ENCODE measurements around the gene RAB32. TPM values are rescaled to one million over a fixed set of nuclear protein-coding genes. Genes with fewer than 3 reads are reported as not detected.

Gene RAB32
- total and polyA plus RNA-seq, 2 of the 4 experiments (the other 2 are of a cell fraction) = 55.7 to 108 TPM

DNA sequence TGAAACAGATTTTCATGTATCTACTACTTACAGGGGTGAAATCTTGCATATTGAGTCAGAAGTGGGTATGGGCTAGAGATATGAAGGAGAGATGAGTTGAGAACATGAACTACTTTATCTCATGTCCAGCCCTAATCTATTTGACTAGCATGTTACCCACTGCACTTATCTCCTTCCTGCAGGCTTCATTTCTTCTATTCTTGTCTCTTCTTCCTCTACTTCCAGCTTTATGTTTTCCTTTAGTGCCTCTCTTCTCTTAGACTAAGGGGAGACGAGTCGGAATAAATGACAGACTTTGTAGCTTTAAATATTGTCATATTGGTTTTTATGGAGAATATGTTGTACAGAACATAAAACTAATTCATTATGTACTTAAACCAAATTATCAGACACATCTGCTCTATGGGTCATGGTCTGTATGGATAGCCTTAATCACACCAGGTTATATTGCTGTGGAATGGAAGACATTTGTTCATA, 5.3 kb downstream of the RAB32 start:
- Histone ChIP-seq H3K18ac (ENCODE audit: low read depth, low read length) (no peak overlapping the region), H2AK5ac (ENCODE audit: low read depth, low read length) (no peak overlapping the region), H3K36me3 (ENCODE audit: control insufficient read depth, insufficient read depth, low read length) (peaks cover 11% of the 10 kb centered on the region), H3K9me3 (ENCODE audit: control insufficient read depth, insufficient read depth, low read length) (no peaks in the 10 kb centered on the region), H2BK20ac (ENCODE audit: low read depth, low read length) (no peak overlapping the region), H2AK9ac (replicated peaks; ENCODE audit: low read depth, low read length, poor library complexity) (no peak overlapping the region), H3K23ac (ENCODE audit: low read depth, low read length) (no peak overlapping the region), H3K4me1 (ENCODE audit: control insufficient read depth, insufficient read depth, low read length) (peaks cover 12% of the 10 kb centered on the region), H2BK15ac (ENCODE audit: low read depth, low read length) (no peak overlapping the region), H2BK5ac (ENCODE audit: low read depth, low read length, poor library complexity, severe bottlenecking) (no peak overlapping the region), H3K79me1 (ENCODE audit: low read depth in 1 of 2, low read length in 2 of 2) (peaks cover 14 to 41% of the 10 kb centered on the region in 2 experiments), H3K4ac (ENCODE audit: low read depth, low read length) (no peak overlapping the region), H3K9ac (ENCODE audit: low read depth, low read length) (no peak overlapping the region), H2AFZ (replicated peaks; ENCODE audit: low read length, poor library complexity) (no peak overlapping the region), H3K27me3 (ENCODE audit: control insufficient read depth, insufficient read depth, low read length) (no peaks in the 10 kb centered on the region), H2BK120ac (ENCODE audit: low read depth, low read length) (no peak overlapping the region), H3K4me3 (ENCODE audit: insufficient read depth, low read depth, low read length) (no peak overlapping the region), H4K20me1 (ENCODE audit: insufficient read depth, low read length) (peaks cover 3% of the 10 kb centered on the region; the same call in 1 of the 2 replicates), H3K27ac (ENCODE audit: insufficient read depth, low read length) (no peak overlapping the region), H3K56ac (ENCODE audit: extremely low read depth, insufficient read depth, low read length) (no peak overlapping the region), H4K8ac (ENCODE audit: low read depth in 2 of 2, low read length in 2 of 2) (no peak overlapping the region), H3K9me1 (ENCODE audit: insufficient read depth, low read length) (0 out of 2 replicates have a peak, but pooled peaks cover 5% of the 10 kb centered on the region), H3K14ac (replicated peaks; ENCODE audit: low read depth, low read length) (no peak overlapping the region), H3K4me2 (ENCODE audit: low read depth, low read length) (no peak overlapping the region), H4K91ac (ENCODE audit: insufficient read depth, low read depth, low read length) (no peak overlapping the region), H4K5ac (ENCODE audit: low read depth, low read length) (no peak overlapping the region)
- WGBS, 2 experiments (ENCODE audit: extremely low coverage in 2 of 2, insufficient read length in 1 of 2) = no CpG with 5 or more reads among the region's 2 CpGs
- intact Hi-C loops (cut with micrococcal nuclease) = loop anchor here (10.0 kb wide), 2 partner anchors 624 to 734 kb away; partner anchors contain the start of gene FBXO30
- no peak for DNase-seq
- dilution Hi-C loops (cut with HindIII; ENCODE audit: low sequenced_read_pairs, unreplicated experiment) = no loop called here
- ChIA-PET POLR2A (ENCODE audit: unreplicated experiment) (no interaction called here), CTCF (no interaction called here)
- TF ChIP-seq MAZ (IDR thresholded peaks at IDR 0.05; ENCODE audit: borderline replicate concordance, low read depth, low read length) (no peak), RFX5 (IDR thresholded peaks at IDR 0.05; ENCODE audit: low read depth, low read length) (no peak), CHD1 (IDR thresholded peaks at IDR 0.05; ENCODE audit: low read depth, low read length) (no peak), CEBPB (IDR thresholded peaks at IDR 0.05; ENCODE audit: low read depth, low read length) (no peak), FOS (IDR thresholded peaks at IDR 0.05; ENCODE audit: low read depth, low read length) (no peak), MXI1 (IDR thresholded peaks at IDR 0.05; ENCODE audit: borderline replicate concordance, low read depth, low read length) (no peak), POLR2A (IDR thresholded peaks at IDR 0.05; ENCODE audit: low read depth, low read length) (no peak), MAFK (IDR thresholded peaks at IDR 0.05; ENCODE audit: low read depth, low read length) (no peak), SMC3 (IDR thresholded peaks at IDR 0.05; ENCODE audit: low read depth, low read length) (no peak), RAD21 (IDR thresholded peaks at IDR 0.05; ENCODE audit: low read length) (no peak), NFE2L2 (IDR thresholded peaks at IDR 0.05; ENCODE audit: low read depth, low read length) (no peak), RCOR1 (IDR thresholded peaks at IDR 0.05; ENCODE audit: insufficient replicate concordance, low read length) (no peak), BHLHE40 (IDR thresholded peaks at IDR 0.05; ENCODE audit: low read depth, low read length) (no peak)
- TF ChIP-seq, protein P1, sequence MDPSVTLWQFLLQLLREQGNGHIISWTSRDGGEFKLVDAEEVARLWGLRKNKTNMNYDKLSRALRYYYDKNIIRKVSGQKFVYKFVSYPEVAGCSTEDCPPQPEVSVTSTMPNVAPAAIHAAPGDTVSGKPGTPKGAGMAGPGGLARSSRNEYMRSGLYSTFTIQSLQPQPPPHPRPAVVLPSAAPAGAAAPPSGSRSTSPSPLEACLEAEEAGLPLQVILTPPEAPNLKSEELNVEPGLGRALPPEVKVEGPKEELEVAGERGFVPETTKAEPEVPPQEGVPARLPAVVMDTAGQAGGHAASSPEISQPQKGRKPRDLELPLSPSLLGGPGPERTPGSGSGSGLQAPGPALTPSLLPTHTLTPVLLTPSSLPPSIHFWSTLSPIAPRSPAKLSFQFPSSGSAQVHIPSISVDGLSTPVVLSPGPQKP (IDR thresholded peaks at IDR 0.05; ENCODE audit: borderline replicate concordance, low read depth, low read length) = no peak
- TF ChIP-seq, protein P2, sequence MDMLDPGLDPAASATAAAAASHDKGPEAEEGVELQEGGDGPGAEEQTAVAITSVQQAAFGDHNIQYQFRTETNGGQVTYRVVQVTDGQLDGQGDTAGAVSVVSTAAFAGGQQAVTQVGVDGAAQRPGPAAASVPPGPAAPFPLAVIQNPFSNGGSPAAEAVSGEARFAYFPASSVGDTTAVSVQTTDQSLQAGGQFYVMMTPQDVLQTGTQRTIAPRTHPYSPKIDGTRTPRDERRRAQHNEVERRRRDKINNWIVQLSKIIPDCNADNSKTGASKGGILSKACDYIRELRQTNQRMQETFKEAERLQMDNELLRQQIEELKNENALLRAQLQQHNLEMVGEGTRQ (IDR thresholded peaks at IDR 0.05; ENCODE audit: low read depth, low read length) = no peak
- TF ChIP-seq, protein P3, sequence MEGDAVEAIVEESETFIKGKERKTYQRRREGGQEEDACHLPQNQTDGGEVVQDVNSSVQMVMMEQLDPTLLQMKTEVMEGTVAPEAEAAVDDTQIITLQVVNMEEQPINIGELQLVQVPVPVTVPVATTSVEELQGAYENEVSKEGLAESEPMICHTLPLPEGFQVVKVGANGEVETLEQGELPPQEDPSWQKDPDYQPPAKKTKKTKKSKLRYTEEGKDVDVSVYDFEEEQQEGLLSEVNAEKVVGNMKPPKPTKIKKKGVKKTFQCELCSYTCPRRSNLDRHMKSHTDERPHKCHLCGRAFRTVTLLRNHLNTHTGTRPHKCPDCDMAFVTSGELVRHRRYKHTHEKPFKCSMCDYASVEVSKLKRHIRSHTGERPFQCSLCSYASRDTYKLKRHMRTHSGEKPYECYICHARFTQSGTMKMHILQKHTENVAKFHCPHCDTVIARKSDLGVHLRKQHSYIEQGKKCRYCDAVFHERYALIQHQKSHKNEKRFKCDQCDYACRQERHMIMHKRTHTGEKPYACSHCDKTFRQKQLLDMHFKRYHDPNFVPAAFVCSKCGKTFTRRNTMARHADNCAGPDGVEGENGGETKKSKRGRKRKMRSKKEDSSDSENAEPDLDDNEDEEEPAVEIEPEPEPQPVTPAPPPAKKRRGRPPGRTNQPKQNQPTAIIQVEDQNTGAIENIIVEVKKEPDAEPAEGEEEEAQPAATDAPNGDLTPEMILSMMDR (conservative IDR thresholded peaks at IDR 0.05; ENCODE audit: low read depth, low read length) = no peak
- ATAC-seq (ENCODE audit: low read depth) = no peak
- in situ Hi-C loops (cut with MboI; ENCODE audit: low sequenced_read_pairs) = loop anchor here (10.0 kb wide), 1 partner anchor 584 kb away; the partner anchor contains the start of gene SHPRH
- no TSS peak for BruUV-seq (replicated peaks)
